ENCODE measurements around the gene CTBP2.

The CTBP2 gene

DNA sequence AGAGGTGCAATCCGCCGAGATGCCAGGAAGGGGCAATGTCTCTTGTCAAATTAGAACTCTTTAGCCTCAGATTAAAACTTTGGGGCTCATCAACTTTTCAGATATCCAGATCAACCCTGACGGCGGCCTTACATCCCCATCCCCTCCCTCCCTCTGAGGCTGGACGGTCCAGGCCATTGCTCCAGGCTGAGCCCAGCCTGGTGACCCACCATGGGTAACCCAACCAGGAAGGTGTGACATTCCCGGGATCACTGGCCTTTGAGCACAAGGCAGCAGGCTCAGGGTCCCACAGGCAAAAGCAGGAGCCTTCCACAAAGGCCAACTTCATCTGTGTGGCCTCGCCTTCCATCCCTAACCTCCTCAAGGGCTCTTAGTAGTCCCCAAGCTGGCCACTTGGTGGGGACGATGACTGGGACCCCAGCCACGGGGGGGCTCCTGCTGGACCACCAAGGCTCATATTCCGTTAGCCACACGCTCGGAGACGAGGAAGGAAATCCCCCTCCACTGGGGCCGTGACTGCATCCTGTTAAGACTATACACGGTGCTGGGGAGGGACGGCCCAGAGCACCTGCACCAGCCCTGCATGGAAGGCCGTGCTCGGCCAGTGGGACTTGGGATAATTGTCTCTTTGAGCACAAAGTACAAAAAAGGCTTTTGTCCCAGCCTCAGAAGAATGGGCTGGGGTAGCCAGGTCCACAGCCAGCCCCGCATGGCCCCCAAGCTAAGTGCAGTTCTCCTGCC lies 155.6 kb downstream of the CTBP2 start:
- no peak for DNase-seq

DNA sequence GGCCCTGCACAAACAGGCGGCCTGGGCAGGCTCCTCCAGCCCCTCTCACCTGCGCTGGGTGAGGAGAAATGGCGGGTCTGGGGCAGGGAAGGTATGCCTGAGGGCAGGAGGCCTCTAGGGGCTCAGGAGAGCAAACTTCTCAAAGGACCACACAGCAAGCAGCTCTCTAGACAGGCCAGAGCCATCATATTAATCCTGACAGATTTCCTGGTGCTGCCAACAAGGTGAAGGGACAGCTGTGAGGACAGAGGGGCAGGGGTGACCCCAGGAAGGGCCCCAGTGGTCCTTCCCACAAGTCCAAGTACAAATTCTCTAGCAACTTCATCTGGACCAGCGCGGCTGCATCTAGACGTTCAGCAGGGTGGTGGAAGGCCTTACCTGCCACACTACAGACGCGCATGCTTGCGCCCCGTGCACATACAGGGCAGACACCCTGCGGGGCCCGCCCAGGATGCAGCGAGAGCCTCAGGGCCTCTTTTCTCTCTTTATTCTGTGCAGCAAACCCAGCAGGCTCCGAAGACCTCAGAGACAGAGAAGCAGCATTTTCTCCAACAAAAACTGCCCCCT lies 156.4 kb downstream of the CTBP2 start:
- no peak for DNase-seq

DNA sequence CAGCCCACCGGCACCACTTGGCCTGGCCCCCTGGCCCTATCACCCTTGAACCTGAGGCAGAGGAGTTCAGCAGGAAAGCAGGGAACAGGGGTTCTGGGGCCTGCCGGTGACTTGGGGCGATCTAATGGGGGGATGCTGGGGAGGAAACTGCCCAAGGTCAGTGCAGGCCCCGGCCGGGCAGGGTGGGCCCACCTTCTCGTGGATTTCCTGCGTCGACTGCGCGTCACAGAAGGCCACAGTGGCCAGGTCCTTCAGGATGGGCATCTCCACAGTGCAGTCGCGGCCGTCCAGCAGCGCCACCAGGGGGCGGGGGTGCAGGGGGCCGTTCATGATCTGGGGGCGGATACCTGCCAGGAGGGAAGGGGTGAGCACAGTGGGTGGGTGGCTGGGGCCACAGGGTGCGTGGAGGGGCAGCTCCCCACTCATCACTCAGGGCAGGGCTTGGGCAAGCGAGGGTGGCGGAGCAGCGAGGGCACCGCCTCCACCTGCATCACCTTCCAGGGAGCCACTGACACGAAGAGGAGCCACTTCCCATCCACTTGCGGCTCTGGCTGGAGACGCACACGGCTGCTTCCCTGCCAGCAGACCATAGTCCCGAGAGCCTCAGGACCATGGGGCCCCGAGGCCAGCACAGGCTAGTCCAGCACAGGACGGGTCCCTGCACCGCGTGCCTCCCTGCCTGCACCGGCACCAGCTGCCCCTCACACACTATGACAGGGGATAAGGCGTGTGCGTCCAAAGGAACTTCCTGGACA lies 157.0 kb downstream of the CTBP2 start:
- no peak for DNase-seq

DNA sequence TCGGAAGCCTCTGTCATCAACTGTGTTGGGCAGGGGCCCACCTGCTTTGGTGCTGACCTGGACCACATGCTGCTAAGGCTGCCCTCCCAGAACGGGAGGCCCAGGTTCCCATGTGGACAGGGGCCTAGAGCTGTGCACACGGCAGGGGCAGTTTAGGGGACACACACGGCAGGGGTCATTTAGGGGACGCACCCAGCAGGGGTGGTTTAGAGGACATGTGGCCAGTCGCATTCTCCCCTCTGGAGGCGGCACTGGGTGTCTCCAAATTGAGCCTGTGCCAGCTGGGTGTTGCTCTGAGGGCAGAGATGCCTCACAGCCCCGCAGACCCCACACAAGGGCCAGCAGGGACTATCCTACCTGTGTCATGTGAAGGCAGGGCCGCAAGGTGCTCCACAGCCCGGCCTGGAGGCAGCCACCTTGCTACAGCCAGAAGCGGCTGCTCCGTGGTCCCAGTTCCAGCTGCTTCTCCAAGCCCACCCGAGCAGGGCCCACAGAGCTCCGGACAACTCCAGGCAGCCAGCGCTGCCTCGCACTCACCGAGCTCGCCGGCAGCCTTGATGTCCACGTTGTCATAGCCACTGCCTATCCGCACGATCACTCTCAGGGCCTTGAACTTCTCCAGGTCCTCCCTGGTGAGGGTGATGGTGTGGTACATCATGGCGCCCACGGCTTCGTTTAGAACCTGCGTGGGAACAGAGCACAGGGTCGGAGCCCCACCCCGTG lies 157.8 kb downstream of the CTBP2 start:
- DNase-seq: peak; percentile 5

DNA sequence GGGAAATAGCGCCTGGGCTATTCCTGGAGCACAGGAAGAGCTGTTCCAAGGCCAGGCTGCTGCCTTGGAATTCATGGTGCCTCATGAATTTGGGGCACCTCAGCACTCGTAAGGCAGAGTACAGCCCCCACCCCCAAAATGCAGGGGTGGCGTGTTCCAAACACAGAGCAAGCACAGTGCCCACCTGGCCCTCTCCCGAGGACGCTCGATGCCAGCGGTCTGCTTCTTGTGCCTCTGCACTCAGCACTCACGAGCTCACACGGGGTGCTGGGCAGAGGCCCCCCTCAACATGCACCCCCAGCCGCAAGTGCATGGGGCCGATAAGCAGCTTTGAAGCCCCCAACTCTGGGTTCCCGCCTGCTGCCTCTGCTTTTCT lies 158.3 kb downstream of the CTBP2 start:
- DNase-seq: no peak

DNA sequence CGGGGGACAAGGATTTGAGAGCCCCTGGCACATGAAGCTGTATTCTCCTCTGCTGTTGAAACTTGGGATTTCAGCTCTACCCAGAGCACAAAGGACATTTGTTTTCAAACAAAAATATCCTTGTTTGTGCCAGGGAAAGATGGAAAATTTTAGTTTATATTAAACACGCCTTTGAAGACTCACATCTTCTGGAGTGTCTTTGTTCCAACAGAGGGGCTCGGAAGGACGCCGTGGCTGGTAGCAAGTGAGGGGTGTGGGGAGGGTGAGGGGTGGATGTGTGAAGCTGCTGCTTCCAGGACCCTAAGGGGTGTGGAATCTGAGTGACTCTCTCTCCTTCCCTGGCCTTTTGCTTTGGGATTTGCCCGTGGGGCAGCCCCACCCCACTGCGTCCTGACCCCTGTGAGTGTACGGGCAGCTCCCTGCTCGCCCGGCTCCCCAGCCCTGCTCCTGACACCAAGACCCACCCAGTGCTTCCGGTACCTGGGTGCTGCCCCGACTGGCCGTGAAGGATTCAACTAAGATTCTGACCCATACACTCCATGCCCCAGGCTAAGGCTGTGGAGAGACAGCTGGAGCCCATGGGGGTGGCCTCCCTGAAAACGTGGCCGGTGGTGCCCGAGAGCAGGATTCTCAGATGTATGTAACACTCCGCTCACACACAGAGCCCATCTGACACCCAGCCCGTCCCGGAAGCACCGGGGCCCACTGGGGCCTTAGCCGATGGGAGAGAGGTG lies 158.9 kb downstream of the CTBP2 start:
- peak; percentile 6 for DNase-seq

- peak; percentile 6 for DNase-seq
These were observed 159.7 kb downstream of the CTBP2 start for GRCh38 chr10:125000366-125001312.

DNA sequence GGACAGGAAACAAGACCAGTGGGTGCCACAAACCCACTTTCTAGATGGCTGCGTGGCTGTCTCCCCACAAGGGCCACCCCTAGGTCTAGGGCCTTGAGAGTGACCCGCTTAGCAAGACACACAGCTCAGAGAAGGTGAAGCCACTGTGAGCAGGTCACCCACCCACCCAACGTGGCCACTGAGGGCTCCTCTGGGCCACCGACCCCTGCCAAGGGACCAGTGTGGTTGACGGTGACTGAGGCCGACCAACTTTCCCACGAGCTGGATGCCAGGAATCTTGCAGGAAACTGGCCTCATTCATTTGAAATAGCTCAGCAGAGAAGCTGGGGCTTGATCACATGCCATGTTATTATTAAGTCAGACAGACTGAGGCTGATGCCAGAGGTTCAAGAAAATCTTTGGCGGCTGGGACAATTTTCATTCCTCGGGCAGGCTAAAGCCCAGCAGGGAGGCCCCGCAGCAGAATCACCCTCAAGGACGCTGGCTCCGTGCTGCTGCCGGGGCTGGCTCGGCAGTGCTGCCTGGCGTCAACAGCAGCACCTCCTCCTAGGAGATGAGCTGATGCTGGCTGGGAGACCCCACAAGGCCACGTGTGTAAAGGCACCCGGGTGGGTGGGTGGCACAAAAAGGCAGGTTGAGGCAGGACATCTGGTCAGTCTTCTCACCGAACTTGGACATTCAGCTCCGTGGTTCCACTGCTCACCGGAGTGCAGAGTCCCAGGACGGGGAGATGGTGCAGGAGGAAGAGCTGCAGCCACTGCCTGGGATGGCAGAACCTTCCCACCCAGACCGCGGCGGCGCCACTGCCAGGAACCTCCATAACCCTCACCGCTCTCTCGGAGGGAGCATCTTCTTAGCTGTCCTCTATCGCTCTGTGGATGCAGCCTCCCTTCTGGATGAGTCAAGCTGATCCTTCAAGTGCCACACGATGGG lies 160.7 kb downstream of the CTBP2 start:
- DNase-seq: peak; percentile 3

DNA sequence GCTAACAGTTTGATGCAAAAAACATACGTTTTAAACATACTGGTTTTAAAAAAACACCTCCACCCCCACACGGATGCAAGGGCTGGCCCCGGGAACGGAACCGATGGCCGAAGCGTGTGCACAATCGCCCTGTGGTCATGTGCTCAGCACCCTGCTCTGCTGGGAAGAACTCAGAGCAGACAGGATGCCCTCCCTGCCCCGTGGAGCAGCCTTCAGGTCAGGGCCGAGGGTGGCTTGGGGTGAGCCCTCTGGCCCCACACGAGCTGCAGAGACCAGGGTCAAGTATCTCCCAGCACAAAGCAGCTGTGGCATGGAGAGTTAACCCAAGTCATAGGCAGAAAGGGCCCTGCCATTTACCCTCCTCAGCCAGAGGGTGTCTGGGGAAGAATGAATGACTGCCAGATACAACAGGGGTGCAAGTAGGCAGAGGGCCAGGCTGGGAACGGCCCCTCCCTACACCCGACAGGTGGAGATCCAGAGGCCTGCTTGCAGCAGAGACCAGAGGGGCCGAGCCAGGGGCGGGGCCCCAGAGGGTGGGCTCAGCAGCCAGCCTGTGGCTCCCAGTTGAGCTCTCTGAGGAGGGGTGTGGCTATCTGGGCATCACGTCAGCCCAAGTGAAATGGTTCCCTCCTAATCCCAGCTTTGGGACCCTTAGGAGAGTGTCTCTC lies 161.6 kb downstream of the CTBP2 start:
- peak; percentile 1 for DNase-seq

DNA sequence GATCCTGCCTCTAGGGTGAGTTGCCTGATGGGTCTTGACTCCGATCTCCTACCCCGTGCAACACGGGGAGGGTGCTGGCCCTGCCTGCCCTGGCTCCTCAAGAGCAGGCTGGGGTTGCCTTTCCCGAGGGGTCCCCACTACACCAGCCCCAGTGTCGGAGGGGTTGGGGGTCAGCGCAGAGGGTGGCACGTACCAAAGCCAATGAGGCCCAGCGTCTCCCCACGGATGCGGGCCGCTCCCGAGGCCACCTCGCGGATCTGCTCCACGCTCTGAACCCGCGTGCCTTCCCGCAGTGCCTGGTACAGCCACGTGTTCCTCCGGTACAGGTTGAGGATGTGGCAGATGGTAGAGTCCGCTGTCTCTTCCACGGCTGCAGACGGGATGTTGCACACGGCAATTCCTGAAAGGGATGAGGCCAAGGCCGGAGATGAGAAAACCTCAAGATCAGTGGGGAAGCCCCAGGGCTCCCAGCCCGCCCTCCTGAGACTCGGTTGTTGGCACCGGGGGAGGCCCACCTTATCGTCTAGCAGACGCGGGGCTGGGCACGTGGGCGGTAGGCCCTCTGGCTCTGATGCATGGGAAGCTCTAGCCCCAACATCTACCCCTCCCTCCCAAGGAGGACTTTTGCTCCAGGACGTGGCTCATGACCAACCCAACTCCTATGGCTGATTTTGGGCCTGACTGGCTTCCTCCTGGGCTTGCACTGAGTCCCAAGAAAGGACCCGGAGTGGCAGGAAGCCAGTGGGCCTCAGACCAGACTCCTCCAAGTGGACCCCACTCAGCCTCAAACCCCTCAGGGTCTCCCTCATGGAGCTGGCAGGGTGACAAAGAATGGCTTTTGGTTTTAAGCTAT lies 162.4 kb downstream of the CTBP2 start:
- peak; percentile 4 for DNase-seq

- DNase-seq: no peak
These were observed 163.1 kb downstream of the CTBP2 start for GRCh38 chr10:124997306-124997705.

DNA sequence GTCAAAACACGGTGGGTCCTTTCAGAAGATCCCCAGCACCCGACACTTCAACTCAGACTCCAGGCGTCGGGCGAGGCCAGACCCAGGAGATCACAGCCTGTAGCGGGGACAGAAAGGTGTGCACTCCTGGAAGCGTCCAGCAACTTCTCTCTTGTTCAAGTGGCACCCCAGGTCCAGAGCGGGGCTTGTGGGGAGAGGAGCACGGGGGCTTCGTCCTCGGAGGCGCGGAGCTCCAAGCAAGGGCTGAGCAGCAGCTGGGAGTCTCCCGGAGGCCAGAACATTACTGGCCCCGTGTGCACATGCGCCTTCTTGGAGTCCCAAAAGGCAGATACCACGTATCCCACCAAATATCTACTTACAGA lies 163.5 kb downstream of the CTBP2 start:
- no peak for DNase-seq

GRCh38 chr10:124996127-124996853 lies 164.1 kb downstream of the CTBP2 start:
- no peak for DNase-seq

GRCh38 chr10:124995605-124996004 lies 164.8 kb downstream of the CTBP2 start:
- DNase-seq: no peak

GRCh38 chr10:124994573-124995473 lies 165.5 kb downstream of the CTBP2 start:
- DNase-seq: no peak

DNA sequence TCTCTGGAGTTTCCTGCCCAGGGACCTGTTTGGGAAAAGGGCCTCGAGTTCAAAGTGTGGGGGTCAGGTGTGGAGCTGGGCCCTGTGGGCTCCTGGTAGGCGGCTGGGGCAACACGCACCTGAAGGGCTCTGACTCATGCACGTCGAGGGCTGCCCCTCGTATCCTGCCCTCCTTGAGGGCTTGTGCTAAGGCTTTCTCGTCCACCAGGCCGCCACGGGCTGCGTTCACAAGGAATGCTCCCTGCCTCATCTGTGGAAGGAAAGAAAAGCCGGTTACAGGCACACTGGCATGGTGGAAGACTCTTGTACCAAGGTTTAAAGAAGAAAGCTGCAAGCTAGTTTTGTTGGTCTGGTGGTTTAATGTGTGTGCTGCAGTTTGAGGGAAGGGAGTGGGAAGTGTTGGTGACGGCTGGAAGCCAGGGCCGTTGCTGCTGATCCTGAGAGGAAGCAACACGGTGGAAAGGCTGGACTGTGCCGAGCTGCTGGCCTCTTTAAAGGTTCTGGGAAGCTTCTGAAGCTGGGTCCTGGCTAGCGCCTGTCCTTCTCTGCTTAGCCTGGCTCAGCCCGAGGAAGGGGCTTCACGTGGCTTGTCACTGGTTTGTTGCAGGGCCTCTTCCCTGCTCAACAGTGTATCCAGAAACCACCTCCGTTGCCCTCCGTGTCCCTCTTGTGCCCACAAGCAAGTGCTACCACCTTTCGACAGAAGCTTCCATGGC lies 166.5 kb downstream of the CTBP2 start:
- DNase-seq: no peak

DNA sequence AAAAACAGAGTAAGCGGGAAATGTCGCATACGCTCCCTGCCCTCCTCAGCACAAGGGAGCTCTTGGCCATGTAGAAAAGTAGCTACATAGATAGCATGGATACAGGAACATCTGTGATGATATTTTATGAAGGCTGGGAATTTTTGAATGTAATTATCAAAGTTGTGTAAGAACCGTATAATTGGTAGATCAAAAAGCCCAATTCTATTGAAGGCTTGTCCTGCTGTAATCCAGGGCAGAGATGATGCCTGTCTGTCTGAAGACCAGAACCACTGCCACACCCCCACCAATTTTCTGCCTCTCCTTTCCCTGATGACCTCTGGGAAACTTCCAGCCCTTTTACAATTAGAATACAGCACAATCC lies 167.0 kb downstream of the CTBP2 start:
- DNase-seq: no peak

Data from activated CD4-positive, alpha-beta T cell treated with anti-CD3 and anti-CD28 coated beads for 1 hour (primary cell).